LNCaP clone FGC (cell line): ENCODE measurements around the gene PLXNA2.

Experiments used
- DNase-seq: peaks from one replicate; pipeline ENCODE4 v3.0.0-alpha.2; 2011; ENCODE audit warnings: low read depth
- H3K4me3 ChIP-seq: 2 replicates; pipeline ENCODE4 v1.5.1; 2011; ENCODE audit warnings: mild to moderate bottlenecking, low read depth, low read length, control low read depth
- TF ChIP-seq, protein P1 (sequence below): IDR thresholded peaks from 2 replicates; pipeline ENCODE4 v1.5.1; 2012; ENCODE audit warnings: mild to moderate bottlenecking; ENCODE audit not compliant: control insufficient read depth, insufficient read depth; ENCODE audit errors: extremely low read depth

PLXNA2 gene

DNA sequence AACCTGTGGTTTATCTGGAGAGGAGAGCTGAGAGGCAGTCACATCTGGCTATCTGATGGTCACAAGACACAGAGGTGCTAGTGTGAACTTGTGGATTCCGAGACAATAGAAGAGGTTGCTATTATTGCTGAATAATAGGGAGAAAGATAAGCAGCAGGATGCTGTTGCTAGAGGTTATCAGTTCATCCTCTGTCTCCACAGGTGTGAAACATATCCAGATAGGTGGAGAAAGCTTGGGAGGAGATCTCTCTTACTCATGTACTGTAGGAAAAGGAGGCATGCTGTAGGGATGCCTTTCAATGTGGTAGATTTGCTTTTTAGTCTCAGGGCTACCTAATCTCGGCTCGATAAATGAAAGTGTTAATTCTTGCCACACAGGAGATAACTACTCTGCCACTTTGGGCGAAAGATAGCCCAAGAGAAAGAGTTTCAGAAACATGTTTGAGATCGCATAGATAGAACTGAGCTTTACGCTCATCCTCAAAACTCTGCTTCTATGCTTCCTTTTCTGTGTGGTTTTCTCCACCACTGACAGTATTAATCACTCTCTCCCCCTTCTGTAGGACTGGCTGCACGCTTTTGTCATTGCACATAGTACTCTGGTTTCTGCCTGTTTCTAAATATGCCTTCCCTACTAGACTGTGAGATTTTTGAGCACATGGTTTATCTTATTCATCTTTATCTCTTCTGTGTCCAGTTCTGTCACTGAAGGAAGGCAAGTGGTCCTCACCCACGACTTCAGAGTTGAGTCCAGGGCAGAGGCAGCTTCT is 36.7 kb upstream of the PLXNA2 start:
- TF ChIP-seq, protein P1, sequence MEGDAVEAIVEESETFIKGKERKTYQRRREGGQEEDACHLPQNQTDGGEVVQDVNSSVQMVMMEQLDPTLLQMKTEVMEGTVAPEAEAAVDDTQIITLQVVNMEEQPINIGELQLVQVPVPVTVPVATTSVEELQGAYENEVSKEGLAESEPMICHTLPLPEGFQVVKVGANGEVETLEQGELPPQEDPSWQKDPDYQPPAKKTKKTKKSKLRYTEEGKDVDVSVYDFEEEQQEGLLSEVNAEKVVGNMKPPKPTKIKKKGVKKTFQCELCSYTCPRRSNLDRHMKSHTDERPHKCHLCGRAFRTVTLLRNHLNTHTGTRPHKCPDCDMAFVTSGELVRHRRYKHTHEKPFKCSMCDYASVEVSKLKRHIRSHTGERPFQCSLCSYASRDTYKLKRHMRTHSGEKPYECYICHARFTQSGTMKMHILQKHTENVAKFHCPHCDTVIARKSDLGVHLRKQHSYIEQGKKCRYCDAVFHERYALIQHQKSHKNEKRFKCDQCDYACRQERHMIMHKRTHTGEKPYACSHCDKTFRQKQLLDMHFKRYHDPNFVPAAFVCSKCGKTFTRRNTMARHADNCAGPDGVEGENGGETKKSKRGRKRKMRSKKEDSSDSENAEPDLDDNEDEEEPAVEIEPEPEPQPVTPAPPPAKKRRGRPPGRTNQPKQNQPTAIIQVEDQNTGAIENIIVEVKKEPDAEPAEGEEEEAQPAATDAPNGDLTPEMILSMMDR: no peak
- DNase-seq: no peak
- no peak overlapping the region for H3K4me3 ChIP-seq

DNA sequence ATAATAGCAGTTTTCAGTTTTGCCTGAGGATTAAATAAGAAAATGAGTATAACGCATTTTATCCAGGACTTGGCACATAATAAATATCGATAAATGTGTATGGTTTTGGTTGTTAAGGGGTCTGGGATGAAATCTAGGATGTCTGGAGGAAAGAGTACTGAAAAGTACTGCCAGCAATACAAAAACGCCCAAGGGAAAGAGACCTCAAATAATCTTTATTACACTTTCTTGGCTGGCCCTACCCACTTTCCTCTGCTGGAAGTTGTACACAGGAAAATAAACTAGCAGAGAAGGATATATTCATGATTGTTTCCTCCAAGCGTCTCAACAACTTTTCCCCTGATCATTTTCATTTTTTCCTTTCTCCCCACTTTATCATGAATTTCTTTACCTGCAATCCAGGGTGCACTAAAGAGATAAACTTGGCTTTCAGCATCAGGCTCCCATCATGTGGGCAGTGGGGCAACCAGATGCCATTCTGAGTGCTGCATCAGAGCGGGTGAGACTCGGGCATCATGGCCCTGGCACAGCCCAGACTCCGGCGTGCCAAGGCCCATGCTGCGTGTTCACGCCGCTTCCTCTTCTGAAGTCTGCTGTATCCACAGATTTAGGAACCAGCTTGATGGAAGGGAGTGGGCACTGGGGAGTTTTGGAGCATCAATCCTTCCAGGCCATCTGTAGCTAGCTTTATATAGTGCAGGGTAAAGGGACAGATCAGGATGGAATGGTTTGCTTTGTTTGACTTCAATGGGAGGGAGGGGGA is 35.8 kb upstream of the PLXNA2 start:
- H3K4me3 ChIP-seq: no peak overlapping the region
- TF ChIP-seq, protein P1: no peak
- DNase-seq: no peak

DNA sequence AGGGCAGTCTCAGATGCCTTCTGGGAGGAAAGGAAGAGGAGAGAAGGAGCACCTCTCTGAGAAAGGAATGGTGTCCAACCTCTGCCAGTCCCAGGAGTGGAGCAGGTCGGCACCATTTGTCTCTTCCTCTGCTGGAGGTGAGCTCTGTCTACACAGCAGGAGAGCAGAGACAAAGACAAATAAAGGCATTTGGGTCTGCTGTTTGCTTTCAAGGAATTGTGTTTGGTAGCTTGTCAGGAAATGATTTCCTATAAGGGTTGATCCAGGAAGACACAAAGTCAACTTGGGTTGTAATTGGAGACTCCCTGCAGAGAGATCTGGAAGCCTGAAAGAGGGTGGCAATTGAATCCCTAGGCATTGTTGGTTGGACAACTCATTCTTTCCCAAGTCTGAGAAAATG is 34.5 kb upstream of the PLXNA2 start:
- TF ChIP-seq, protein P1: no peak
- H3K4me3 ChIP-seq: no peak overlapping the region
- DNase-seq: no peak

DNA sequence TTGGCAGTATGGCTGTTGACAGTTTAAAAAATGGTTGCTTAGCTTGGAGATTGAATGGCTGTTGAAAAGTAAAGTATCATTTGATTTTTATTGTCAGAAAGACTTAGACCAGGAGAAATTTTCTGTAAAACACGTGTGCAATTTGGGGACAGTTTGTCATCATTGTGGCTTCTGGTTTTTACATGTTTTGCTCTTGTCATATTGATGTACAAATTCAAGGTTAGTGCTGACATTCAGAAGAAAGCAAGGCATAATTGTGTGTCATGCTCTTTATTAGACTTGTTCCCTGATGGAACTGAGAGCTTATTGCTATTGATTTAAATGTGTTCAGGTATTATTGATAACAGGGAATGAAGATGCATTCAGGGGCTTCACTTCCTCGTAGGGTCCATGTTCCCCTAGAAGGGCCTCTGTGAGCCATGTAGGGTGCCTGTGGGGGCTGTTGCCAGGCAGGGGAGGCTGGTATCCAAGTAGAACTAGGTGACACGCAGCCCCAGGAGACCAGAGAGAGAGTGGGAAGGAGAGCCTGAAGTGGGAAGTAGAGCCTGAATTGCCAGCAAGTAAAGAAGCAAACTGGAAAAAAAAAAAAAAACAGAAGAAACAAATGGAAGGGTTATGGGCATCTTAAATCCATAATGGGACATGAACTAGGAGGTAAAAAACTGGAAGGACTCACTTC is 32.7 kb upstream of the PLXNA2 start:
- TF ChIP-seq, protein P1: no peak
- no peak overlapping the region for H3K4me3 ChIP-seq
- no peak for DNase-seq

DNA sequence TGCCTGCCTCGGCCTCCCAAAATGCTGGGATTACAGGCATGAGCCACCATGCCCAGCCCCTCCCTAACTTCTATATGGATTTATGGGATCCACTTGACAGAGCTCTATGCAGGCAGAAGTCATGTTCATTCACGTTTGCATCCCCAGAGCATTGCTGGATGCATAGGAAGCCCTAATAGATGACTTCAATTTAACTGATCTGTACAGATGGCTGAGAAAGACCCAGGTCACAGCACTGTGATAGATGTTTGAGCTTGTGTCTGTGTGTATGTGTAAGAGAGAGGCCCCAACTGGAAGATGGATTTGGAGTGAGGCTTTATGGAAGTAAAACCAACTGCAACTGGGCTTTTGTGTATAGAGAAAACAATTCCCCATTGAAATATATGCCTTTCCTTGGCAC is 30.9 kb upstream of the PLXNA2 start:
- no peak for DNase-seq
- TF ChIP-seq, protein P1: no peak
- no peak overlapping the region for H3K4me3 ChIP-seq

DNA sequence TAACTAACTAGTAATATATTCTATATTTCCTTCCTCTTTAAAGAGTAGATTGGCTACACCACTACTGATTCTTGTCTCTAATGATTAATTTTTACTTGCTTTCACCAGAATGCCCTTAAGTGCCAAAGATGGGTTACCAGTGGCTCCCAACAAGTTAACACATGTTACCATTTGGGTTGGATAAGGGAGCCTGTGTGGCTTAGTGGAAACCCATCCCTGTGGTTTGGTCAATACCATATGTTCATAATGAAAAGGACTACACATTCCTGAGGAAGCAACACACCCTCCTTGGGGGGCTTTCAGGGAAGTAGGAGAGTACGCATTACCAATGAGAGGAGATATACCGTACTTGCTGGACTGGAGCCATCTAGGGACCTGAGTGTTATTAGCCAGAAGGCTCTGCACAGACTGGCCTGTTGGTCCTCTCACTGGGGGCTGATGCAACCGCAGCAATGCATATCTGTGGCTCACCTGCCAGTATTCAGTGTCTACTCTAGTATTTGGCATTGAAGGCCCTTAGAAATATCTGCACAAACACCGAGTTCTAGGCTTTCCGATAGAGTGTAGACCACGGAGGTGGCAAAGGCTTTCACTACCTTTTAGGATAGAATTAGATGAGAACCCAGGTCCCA is 29.3 kb upstream of the PLXNA2 start:
- TF ChIP-seq, protein P1: no peak
- H3K4me3 ChIP-seq: no peak overlapping the region
- DNase-seq: no peak
